Natural killer cell (primary cell): ENCODE data around the gene LRRN3. TPM values are rescaled to one million over a fixed set of nuclear protein-coding genes. Genes with fewer than 3 reads are reported as not detected.
A peak's percentile ranks its signal among the peaks of the same experiment; 100 is the strongest.

Experiments used
- ATAC-seq, 3 donors: fragments of 150-1000 bp in 2 of 3; fragments of 200-7000 bp in 1 of 3; cut with Tn5 transposase; 1 replicate in 1 of 3; 2 replicates in 2 of 3; pipeline ENCODE4 v1.10.0; 2021; ENCODE audit warnings: mild to moderate bottlenecking in 2 of 3, moderate library complexity in 2 of 3
- DNase-seq, 2 donors: peaks; one replicate each; pipeline versions ENCODE4 v3.0.0 to v3.0.0-alpha.2; 2013 to 2021; ENCODE audit warnings: mixed read lengths in 1 of 2
- H3K27ac ChIP-seq: one replicate; pipeline ENCODE4 v1.5.1; 2013; ENCODE audit warnings: mild to moderate bottlenecking, low read length
- H3K27me3 ChIP-seq: one replicate; pipeline ENCODE4 v1.6.1; 2013; ENCODE audit warnings: low read length; ENCODE audit not compliant: control insufficient read depth, insufficient read depth
- H3K36me3 ChIP-seq: one replicate; pipeline ENCODE4 v1.6.1; 2013; ENCODE audit warnings: low read length; ENCODE audit not compliant: control insufficient read depth, insufficient read depth
- H3K4me1 ChIP-seq: one replicate; pipeline ENCODE4 v1.6.1; 2013; ENCODE audit warnings: low read length; ENCODE audit not compliant: control insufficient read depth, insufficient read depth
- H3K4me3 ChIP-seq: one replicate; pipeline ENCODE4 v1.5.1; 2013; ENCODE audit warnings: low read length
- H3K9me3 ChIP-seq: one replicate; pipeline ENCODE4 v1.6.1; 2013; ENCODE audit warnings: low read length; ENCODE audit not compliant: control insufficient read depth, insufficient read depth
- H3K27ac Mint-ChIP-seq, 2 donors: one replicate each; pipeline ENCODE4 v1.8.0; 2022; ENCODE audit warnings: mild to moderate bottlenecking in 2 of 2, mixed read lengths in 2 of 2, moderate library complexity in 1 of 2
- H3K27me3 Mint-ChIP-seq, 2 donors: one replicate each; pipeline ENCODE4 v1.8.0; 2022; ENCODE audit warnings: low read depth in 2 of 2, mixed read lengths in 2 of 2
- H3K36me3 Mint-ChIP-seq: one replicate; pipeline ENCODE4 v1.8.0; 2022; ENCODE audit warnings: mixed read lengths
- H3K4me1 Mint-ChIP-seq, 2 donors: one replicate each; pipeline ENCODE4 v1.8.0; 2022; ENCODE audit warnings: mixed read lengths in 2 of 2
- H3K4me3 Mint-ChIP-seq: one replicate; pipeline ENCODE4 v1.8.0; 2022; ENCODE audit warnings: mild to moderate bottlenecking, moderate library complexity, mixed read lengths
- H3K9me3 Mint-ChIP-seq, 2 donors: one replicate each; pipeline ENCODE4 v1.8.0; 2022; ENCODE audit warnings: mixed read lengths in 2 of 2
- CTCF ChIP-seq: fragments of 200-600 bp; IDR thresholded peaks from one replicate; pipeline ENCODE4 v1.8.0; 2022; ENCODE audit warnings: antibody characterized with exemption
- WGBS: methylation state at CpG from one replicate; pipeline ENCODE4 v1.1.7; 2013; ENCODE audit warnings: missing lambda C conversion rate; ENCODE audit not compliant: insufficient coverage; 5-methylcytosine and 5-hydroxymethylcytosine counted together
- intact Hi-C: fragments of 100-400 bp; cut with micrococcal nuclease; formaldehyde crosslinking; loops from one replicate; pipeline ENCODE4 v1.14.2; 2022
- total RNA-seq, 4 donors: library from RNA; stranded (reverse); fragments of 120-200 nt in 1 of 4; gene quantifications; one replicate each; pipeline versions ENCODE4 v1.2.3 to v1.2.4, GENCODE V29; 2013 to 2022

LRRN3 gene
- total RNA-seq, 3 donors from 2014 or later (not counting 1 experiment from before 2014, with no cell fraction given), result 0.27 to 0.90 TPM; not detected in 1

DNA sequence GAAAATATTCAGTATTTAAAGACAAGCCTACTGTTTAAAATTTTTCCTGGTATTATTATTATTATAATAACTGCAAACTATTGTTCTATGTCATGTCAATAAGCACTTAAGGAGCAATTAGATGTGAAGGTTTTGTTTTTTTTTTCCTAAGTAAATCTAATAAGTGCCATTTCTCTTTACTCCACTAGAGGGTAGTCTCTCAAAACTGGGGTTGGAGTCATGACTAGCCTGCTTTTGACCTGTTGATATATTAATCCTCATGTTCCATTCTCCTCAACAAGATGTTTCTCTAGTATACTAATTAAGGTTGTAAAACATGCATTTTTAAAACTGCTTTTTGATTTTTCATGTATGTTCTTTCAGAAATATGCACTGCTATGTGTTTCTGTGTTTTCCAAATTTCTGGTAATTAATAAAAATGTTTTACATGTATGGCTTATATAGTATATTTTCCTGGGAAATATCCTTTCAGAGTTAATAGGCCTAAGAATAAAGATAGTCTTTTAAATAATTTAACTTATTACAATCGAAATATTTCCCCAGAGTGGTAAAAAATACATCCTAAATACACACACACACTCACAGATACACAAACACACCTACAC, 1.0 kb upstream of the LRRN3 start:
- DNase-seq (peak in 1 of 2 donors; percentile 73), ATAC-seq (peak in 2 of 3 donors; percentile 37 to 40)
- no peak overlapping the region for H3K27ac ChIP-seq
- H3K9me3 ChIP-seq, result no peaks in the 10 kb centered on the region
- no peaks in the 10 kb centered on the region for H3K4me1 ChIP-seq
- no peak overlapping the region for H3K27ac Mint-ChIP-seq
- peaks cover 0 to under 1% of the 10 kb centered on the region in 2 donors for H3K4me1 Mint-ChIP-seq
- no peaks in the 10 kb centered on the region for H3K36me3 Mint-ChIP-seq
- H3K27me3 Mint-ChIP-seq, result no peaks in the 10 kb centered on the region
- no peak overlapping the region for H3K4me3 Mint-ChIP-seq
- H3K4me3 ChIP-seq, result no peak overlapping the region
- peak; percentile 62 for TF ChIP-seq CTCF
- intact Hi-C loops, result loop anchor here (2.0 kb wide), 1 partner anchor 647 kb away; no protein-coding TSS in a partner anchor
- H3K9me3 Mint-ChIP-seq, result no peaks in the 10 kb centered on the region
- WGBS, result no CpG with 5 or more reads among the region's 1 CpG
- H3K27me3 ChIP-seq, result no peaks in the 10 kb centered on the region
- H3K36me3 ChIP-seq, result no peaks in the 10 kb centered on the region

DNA sequence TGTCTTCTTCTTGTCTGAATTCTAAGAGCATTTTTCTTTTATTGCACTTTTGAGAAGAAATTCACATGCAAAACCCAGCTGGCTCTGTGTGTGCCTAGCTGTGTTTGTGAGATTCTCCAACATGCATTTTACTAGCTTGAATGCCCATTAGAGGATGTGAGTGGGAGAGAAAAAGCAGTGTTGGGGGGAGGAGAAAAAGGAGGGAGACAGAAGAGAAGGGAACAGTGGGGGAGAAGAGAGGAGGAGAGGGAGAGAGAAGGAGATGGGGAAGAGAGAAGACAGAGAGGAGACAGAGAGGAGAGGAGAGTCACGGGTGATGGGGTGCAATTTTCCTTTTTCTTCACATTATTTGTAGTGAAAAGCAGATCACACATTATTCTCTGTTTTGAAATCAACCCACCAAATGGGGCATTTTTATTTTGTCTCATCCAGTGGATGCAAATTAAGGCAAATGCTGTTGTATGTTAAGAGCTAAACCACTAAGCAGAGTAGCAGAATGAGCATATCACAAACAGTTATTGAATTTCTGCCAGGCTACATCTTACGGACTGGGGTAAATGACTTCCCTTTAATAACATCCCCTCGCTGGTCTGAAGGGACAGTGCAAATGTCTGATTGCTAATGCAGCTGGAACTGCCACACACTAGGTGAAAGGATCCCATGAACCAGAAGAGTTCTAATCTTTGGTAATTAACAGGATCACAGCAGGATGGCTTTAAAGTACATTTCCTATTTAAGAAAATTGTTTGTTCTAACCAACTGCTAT, 849 bp downstream of the LRRN3 start:
- H3K27ac Mint-ChIP-seq, result no peak overlapping the region
- ATAC-seq, result no peak

GRCh38 chr7:111092406-111093236, 1.7 kb downstream of the LRRN3 start:
- Histone ChIP-seq H3K27me3 (no peaks in the 10 kb centered on the region), H3K27ac (no peak overlapping the region), H3K4me3 (no peak overlapping the region), H3K9me3 (no peaks in the 10 kb centered on the region), H3K36me3 (no peaks in the 10 kb centered on the region), H3K4me1 (no peaks in the 10 kb centered on the region)
- ATAC-seq, result no peak
- H3K4me3 Mint-ChIP-seq, result no peak overlapping the region
- H3K27me3 Mint-ChIP-seq, result no peaks in the 10 kb centered on the region
- 64% methylated on average over 1 of the region's 2 CpGs for WGBS
- no peak for TF ChIP-seq CTCF
- DNase-seq, result no peak
- no peak overlapping the region for H3K27ac Mint-ChIP-seq
- H3K9me3 Mint-ChIP-seq, result no peaks in the 10 kb centered on the region
- intact Hi-C loops, result no loop called here
- no peaks in the 10 kb centered on the region for H3K36me3 Mint-ChIP-seq
- no peaks in the 10 kb centered on the region for H3K4me1 Mint-ChIP-seq

More for the DNA sequence above, 849 bp downstream of the LRRN3 start:
- no peaks in the 10 kb centered on the region for H3K9me3 ChIP-seq
- no peak for DNase-seq
- no peak overlapping the region for H3K4me3 ChIP-seq
- WGBS, result 53% methylated on average over 2 of the region's 3 CpGs
- no peaks in the 10 kb centered on the region for H3K4me1 Mint-ChIP-seq
- no peaks in the 10 kb centered on the region for H3K9me3 Mint-ChIP-seq
- no peaks in the 10 kb centered on the region for H3K27me3 Mint-ChIP-seq
- peak overlapping the region; percentile 11 for H3K4me3 Mint-ChIP-seq
- no peaks in the 10 kb centered on the region for H3K27me3 ChIP-seq
- no peaks in the 10 kb centered on the region for H3K4me1 ChIP-seq
- intact Hi-C loops, result loop anchor here (2.0 kb wide), 1 partner anchor 645 kb away; no protein-coding TSS in a partner anchor
- H3K36me3 ChIP-seq, result no peaks in the 10 kb centered on the region
- H3K36me3 Mint-ChIP-seq, result no peaks in the 10 kb centered on the region
- no peak for TF ChIP-seq CTCF
- H3K27ac ChIP-seq, result no peak overlapping the region
